K562 (cell line): Measurements from ENCODE around the gene LRRTM4. TPM values are rescaled to one million over a fixed set of nuclear protein-coding genes. Genes with fewer than 3 reads are reported as not detected.

ENCODE experiments used
- ATAC-seq: fragments of 200-7000 bp; cut with Tn5 transposase; 3 replicates; pipeline ENCODE4 v1.9.1; 2020; ENCODE audit warnings: moderate library complexity
- BruUV-seq: library from RNA; stranded (reverse); fragments of 400-500 nt; replicated peaks from 2 replicates; lab custom pipeline; 2021; lab: Mats Ljungman, UMichigan
- CTCF ChIA-PET: fragments of 300-600 bp; formaldehyde crosslinking; extraction: SDS; loops from one replicate; lab custom pipeline; 2021; ENCODE audit warnings: low intra/inter-chr PET ratio; lab: Yijun Ruan, JAX
- POLR2A ChIA-PET: fragments of 300-600, 350-650 bp; sonication (Branson Sonifier 250); formaldehyde crosslinking; extraction: SDS; loops from one replicate; lab custom pipeline; 2021; ENCODE audit warnings: antibody characterized with exemption, inconsistent platforms; lab: Yijun Ruan, JAX
- DNase-seq, 4 experiments: peaks; one replicate each; pipeline versions ENCODE4 v3.0.0 to v3.0.0-alpha.2; 2011 to 2018; ENCODE audit warnings: low spot score in 3 of 4, mixed read lengths in 3 of 4; ENCODE audit errors: extremely low read depth in 1 of 4
- FAIRE-seq: peaks from 2 replicates; lab custom pipeline; 2011; peaks lifted over from hg19 to GRCh38; lab: Jason Lieb, UNC
- H2AFZ ChIP-seq: 2 replicates; pipeline ENCODE4 v1.6.0; 2011; ENCODE audit warnings: low read depth, low read length, control low read depth, inconsistent platforms
- H3K27ac ChIP-seq: fragments of 200-600 bp; 3 replicates; pipeline ENCODE4 v1.8.0; 2011; ENCODE audit warnings: low read depth, mild to moderate bottlenecking, control low read depth, inconsistent platforms, low read length, moderate library complexity, mixed read lengths; ENCODE audit errors: extremely low read depth
- H3K27me3 ChIP-seq, 2 experiments: fragments of 300-600 bp in 1 of 2; 2 replicates in 1 of 2; 3 replicates in 1 of 2; pipeline versions ENCODE4 v1.6.0 to v1.8.0; 2011; ENCODE audit warnings: inconsistent platforms in 2 of 2, low read length in 2 of 2, mild to moderate bottlenecking in 1 of 2, mixed read lengths in 1 of 2, moderate library complexity in 1 of 2; ENCODE audit not compliant: control insufficient read depth in 2 of 2, insufficient read depth in 2 of 2
- H3K36me3 ChIP-seq: fragments of 300-600 bp; 3 replicates; pipeline ENCODE4 v1.8.0; 2011; ENCODE audit warnings: mild to moderate bottlenecking, low read length, inconsistent platforms; ENCODE audit not compliant: control insufficient read depth, insufficient read depth
- H3K4me1 ChIP-seq, 2 experiments: fragments of 200-600 bp in 1 of 2; replicated peaks in 1 of 2; 2 replicates in 1 of 2; 3 replicates in 1 of 2; pipeline versions ENCODE4 v1.5.1 to v1.8.0; 2011; ENCODE audit warnings: inconsistent platforms in 2 of 2, low read length in 2 of 2, mild to moderate bottlenecking in 1 of 2, mixed read lengths in 1 of 2, moderate library complexity in 1 of 2; ENCODE audit not compliant: control insufficient read depth in 2 of 2, insufficient read depth in 2 of 2
- H3K4me2 ChIP-seq: 2 replicates; pipeline ENCODE4 v1.6.1; 2011; ENCODE audit warnings: low read length, control low read depth, inconsistent platforms, mixed read lengths; ENCODE audit not compliant: insufficient read depth
- H3K4me3 ChIP-seq: fragments of 200-600 bp; sonication (generic), shearing (Covaris generic); 2 replicates; pipeline ENCODE4 v1.5.1; 2016; ENCODE audit warnings: control low read depth, inconsistent platforms
- H3K79me2 ChIP-seq: fragments of 200-600 bp; 3 replicates; pipeline ENCODE4 v1.8.0; 2011; ENCODE audit warnings: low read length, inconsistent platforms; ENCODE audit not compliant: control insufficient read depth, insufficient read depth
- H3K9ac ChIP-seq, 2 experiments: 2 replicates each; pipeline versions ENCODE4 v1.6.0 to v1.6.1; 2011; ENCODE audit warnings: low read depth in 2 of 2, low read length in 2 of 2, control low read depth in 1 of 2, inconsistent platforms in 1 of 2, mild to moderate bottlenecking in 1 of 2, mixed read lengths in 1 of 2; ENCODE audit not compliant: insufficient read depth in 1 of 2
- H3K9me1 ChIP-seq: one replicate; pipeline ENCODE4 v1.6.0; 2011; ENCODE audit warnings: inconsistent platforms, mild to moderate bottlenecking, low read length, moderate library complexity; ENCODE audit not compliant: control insufficient read depth, insufficient read depth
- H3K9me3 ChIP-seq: replicated peaks from 2 replicates; pipeline ENCODE4 v1.5.1; 2011; ENCODE audit warnings: low read depth, low read length, inconsistent platforms; ENCODE audit not compliant: control insufficient read depth, insufficient read depth
- H4K20me1 ChIP-seq: replicated peaks from 2 replicates; pipeline ENCODE4 v1.6.1; 2011; ENCODE audit warnings: low read length, inconsistent platforms, mixed read lengths; ENCODE audit not compliant: control insufficient read depth, insufficient read depth
- ARID2 ChIP-seq: fragments of 450-650 bp; IDR thresholded peaks from 2 replicates; pipeline ENCODE4 v1.6.1; 2017; ENCODE audit warnings: antibody characterized with exemption, mild to moderate bottlenecking
- HEY1 ChIP-seq: fragments of 250-450 bp; sonication (Bioruptor Pico); IDR thresholded peaks from 2 replicates; pipeline ENCODE4 v1.5.0; 2020; ENCODE audit warnings: mild to moderate bottlenecking, moderate library complexity, borderline replicate concordance
- KLF6 ChIP-seq: fragments of 250-450 bp; sonication (Bioruptor Pico); IDR thresholded peaks from 2 replicates; pipeline ENCODE4 v1.4.0; 2020; ENCODE audit warnings: mild to moderate bottlenecking, moderate library complexity, borderline replicate concordance
- LCOR ChIP-seq: sonication (generic); formaldehyde crosslinking; IDR thresholded peaks from 2 replicates; pipeline ENCODE4 v1.8.0; 2022; ENCODE audit warnings: mild to moderate bottlenecking, missing genetic modification reagents
- MCM2 ChIP-seq: fragments of 450-650 bp; IDR thresholded peaks from 2 replicates; pipeline ENCODE4 v1.6.1; 2017; ENCODE audit warnings: low read depth, mild to moderate bottlenecking
- NR3C1 ChIP-seq: sonication (generic); formaldehyde crosslinking; IDR thresholded peaks from 2 replicates; pipeline ENCODE4 v1.8.1; 2022; ENCODE audit warnings: missing genetic modification reagents
- TAL1 ChIP-seq: fragments of 450-650 bp; IDR thresholded peaks from 2 replicates; pipeline ENCODE4 v1.6.1; 2016; ENCODE audit warnings: mild to moderate bottlenecking
- WGBS: fragments of 100-300 bp; shearing (Covaris generic); methylation state at CpG from one replicate; pipeline ENCODE4 v1.1.6; 2016; ENCODE audit warnings: low coverage, mixed read lengths; ENCODE audit not compliant: insufficient coverage; ENCODE audit errors: missing lambda C conversion rate; 5-methylcytosine and 5-hydroxymethylcytosine counted together
- in situ Hi-C: fragments of 300-500 bp; cut with MboI; formaldehyde crosslinking; loops from 4 replicates; pipeline ENCODE4 v1.15.0; 2018; ENCODE audit warnings: inconsistent platforms, mixed read lengths
- intact Hi-C: fragments of 100-400 bp; cut with micrococcal nuclease; formaldehyde crosslinking; loops from 2 replicates; pipeline ENCODE4 v1.14.2; 2022
- polyA plus RNA-seq, 8 experiments: library from polyadenylated mRNA; depleted of rRNA in 4 of 8; stranded (reverse) in 5 of 8; unstranded in 3 of 8; fragments of >200 nt; fragmentation: Nextera tagmentation in 2 of 8; fragmentation: Illumina TruSeq in 1 of 8; extraction: Ambion mirVana in 2 of 8; extraction: Trizol in 1 of 8; gene quantifications; 2 replicates each; pipeline versions ENCODE4 v1.2.1 to v1.2.3, GENCODE V29; 2011 to 2014; ENCODE audit warnings: inconsistent platforms in 1 of 8, missing spikeins in 1 of 8
- total RNA-seq, 7 experiments: library from RNA; depleted of rRNA in 6 of 7; stranded (reverse); fragments of >200 nt in 6 of 7; fragmentation: Illumina TruSeq in 2 of 7; extraction: Trizol in 2 of 7; gene quantifications; 2 replicates each; pipeline versions ENCODE4 v1.2.1 to v1.2.3, GENCODE V29; 2011 to 2021; ENCODE audit warnings: low replicate concordance in 1 of 7
- TF ChIP-seq, protein P1 (sequence below): IDR thresholded peaks from 2 replicates; pipeline ENCODE4 v1.6.1; 2011; ENCODE audit warnings: borderline replicate concordance, low read depth, mild to moderate bottlenecking, moderate library complexity, low read length; ENCODE audit not compliant: insufficient read depth, poor library complexity, severe bottlenecking

Gene LRRTM4
- total and polyA plus RNA-seq, 9 of the 15 experiments (the other 6 are each of a cell fraction or from before 2014, with no cell fraction given): 0.04 TPM; not detected in 6

DNA sequence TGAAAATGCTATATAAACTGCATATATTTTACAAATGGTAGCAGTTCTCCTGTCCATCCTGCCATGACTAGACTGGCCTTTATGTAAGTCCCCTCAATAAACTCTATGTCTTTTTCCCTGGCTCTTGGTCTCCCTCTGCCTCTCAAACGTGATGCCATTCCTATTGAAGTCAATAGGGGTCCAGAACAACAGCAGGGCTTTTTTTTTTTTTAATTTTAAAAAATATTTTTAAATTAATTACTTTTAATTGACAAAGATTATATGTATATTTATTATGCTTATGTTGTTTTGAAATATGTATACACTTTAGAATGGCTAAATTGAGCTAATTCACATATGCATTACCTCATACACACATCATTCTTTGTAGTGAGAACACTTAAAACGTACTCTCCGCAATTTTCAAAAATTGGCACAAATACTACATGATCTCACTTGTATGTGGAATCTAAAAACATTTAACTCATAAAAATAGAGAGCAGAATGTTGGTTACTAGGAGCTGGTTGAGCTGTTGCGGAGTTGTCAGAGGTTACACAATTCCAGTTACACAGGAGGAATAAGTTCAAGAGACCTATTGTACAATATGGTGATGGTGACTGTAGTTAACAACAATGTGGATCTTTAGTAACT, 123.1 kb downstream of the LRRTM4 start:
- in situ Hi-C loops: no loop called here
- Histone ChIP-seq H3K9ac (no peak overlapping the region), H2AFZ (no peak overlapping the region), H4K20me1 (no peaks in the 10 kb centered on the region), H3K4me1 (no peaks in the 10 kb centered on the region), H3K9me1 (no peaks in the 10 kb centered on the region), H3K9me3 (no peaks in the 10 kb centered on the region; the same call in 1 of the 2 replicates), H3K4me2 (no peak overlapping the region), H3K36me3 (no peaks in the 10 kb centered on the region), H3K4me3 (no peak overlapping the region), H3K79me2 (no peaks in the 10 kb centered on the region), H3K27ac (no peak overlapping the region), H3K27me3 (no peaks in the 10 kb centered on the region)
- DNase-seq: no peak
- intact Hi-C loops: no loop called here
- no peak for FAIRE-seq
- no TSS peak for BruUV-seq
- no peak for ATAC-seq
- CTCF ChIA-PET: no interaction called here
- no peak for TF ChIP-seq MCM2
- TF ChIP-seq KLF6 (CRISPR knock-in tag): no peak
- TF ChIP-seq ARID2: no peak
- no peak for TF ChIP-seq HEY1
- TF ChIP-seq LCOR (CRISPR knock-in tag): no peak
- no peak for TF ChIP-seq NR3C1 (CRISPR knock-in tag)
- TF ChIP-seq, protein P1, sequence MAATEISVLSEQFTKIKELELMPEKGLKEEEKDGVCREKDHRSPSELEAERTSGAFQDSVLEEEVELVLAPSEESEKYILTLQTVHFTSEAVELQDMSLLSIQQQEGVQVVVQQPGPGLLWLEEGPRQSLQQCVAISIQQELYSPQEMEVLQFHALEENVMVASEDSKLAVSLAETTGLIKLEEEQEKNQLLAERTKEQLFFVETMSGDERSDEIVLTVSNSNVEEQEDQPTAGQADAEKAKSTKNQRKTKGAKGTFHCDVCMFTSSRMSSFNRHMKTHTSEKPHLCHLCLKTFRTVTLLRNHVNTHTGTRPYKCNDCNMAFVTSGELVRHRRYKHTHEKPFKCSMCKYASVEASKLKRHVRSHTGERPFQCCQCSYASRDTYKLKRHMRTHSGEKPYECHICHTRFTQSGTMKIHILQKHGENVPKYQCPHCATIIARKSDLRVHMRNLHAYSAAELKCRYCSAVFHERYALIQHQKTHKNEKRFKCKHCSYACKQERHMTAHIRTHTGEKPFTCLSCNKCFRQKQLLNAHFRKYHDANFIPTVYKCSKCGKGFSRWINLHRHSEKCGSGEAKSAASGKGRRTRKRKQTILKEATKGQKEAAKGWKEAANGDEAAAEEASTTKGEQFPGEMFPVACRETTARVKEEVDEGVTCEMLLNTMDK: no peak
- no peak for TF ChIP-seq TAL1
- POLR2A ChIA-PET: no interaction called here
- WGBS: 0% methylated on average over 4 of the region's 4 CpGs
